Activated T-cell treated with anti-CD3 and anti-CD28 coated beads for 4 hours (primary cell): Measurements from ENCODE around the gene RASSF10.
"Not testable (repeated sequence)": the region's sequence is repeated elsewhere in the genome, so short reads cannot be mapped to it uniquely, and the experiment has no call there.

Source experiments
- DNase-seq: peaks from one replicate; pipeline ENCODE4 v3.0.0-alpha.2; 2020

The RASSF10 gene

DNA sequence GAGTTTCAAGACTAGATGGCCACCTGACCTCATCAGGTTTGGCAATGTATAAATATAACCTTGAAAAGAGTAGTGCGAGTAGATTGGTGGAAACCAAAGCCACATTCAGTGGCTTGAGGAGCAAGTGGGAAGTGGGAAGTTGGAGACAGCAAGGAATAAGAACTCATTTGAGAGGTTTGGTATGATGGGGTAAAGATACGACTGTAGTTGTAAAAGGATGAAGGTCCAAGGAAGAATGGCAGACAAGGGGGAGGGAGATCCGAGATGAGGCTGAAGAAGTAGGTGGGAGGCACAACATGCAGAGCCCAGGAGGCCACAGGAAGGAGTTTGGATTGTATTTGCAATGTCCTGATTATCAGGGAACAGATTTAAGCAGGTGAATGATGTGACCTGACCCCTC is 20.8 kb downstream of the RASSF10 start:
- no peak for DNase-seq

DNA sequence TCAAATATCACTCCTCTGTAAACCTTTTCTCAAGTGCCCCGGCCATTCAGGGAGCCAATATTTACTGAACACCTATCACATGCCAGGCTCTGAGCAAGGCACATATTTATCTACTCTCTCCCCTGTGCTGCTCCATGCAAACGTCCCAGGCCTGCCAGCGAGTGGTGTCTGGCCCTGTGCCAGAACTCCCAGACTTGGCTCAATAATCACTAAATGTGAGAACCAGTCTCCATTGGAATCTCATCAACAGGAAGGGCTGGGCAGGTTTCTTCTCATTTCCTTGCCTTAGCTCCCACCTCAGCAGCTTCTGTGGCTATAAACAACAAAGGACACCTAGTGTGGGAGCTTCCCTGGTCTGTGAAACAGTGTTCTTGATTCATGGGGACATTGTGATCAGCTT is 21.7 kb downstream of the RASSF10 start:
- DNase-seq, result no peak

DNA sequence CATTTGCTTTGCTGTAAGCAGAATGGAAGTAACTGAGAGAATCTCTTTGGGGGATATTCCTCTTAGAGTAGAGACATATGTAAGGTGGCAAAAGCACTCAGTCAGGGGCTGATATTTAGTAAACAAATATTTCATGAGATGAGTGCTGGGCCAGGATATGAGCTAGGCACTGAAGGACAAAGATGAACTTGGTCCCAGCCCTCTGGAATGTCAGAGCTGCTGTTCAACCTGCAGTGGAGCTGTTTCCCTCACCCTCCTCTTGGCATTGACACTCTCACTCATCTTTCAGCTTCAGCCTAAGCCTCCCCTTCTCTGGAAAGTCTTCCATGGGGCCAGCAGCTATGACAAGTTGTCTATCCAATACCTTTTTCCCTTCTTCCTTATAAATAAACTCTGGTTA is 22.2 kb downstream of the RASSF10 start:
- no peak for DNase-seq

DNA sequence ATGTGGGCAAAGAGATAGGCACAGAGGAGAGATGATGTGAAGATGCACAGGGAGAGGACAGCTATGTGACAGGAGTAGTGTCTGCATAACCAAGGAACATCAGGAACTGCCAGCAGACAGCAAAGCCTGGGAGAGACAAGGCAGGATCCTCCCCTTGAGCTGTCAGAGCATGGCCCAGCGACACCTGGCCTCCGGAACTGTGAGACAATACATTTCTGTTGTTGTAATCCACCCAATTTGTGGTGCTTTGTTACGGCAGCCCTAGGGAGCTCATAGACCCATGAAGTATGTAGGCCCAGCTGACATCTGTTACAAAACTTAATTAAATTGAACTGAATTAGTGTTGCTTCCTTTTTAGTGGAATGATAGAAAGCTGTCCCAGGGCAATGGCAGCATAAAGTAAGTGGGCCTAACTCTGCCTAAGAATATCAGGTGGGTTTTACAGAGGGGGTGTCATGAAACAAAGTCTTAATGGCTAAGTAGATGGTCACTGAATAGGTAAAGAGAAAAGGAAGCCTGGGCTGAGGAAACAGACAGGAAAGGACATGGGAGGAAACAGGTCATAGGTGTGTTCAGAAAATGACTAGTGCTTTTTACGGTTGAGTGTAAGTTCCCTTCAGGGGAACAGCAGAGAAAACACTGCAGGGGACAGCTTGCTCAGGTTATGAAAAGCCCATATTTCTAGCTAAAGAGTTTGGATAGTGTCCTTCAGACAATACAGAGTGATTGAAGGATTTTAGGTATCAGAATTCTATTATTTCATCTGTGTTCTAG is 24.8 kb downstream of the RASSF10 start:
- DNase-seq, result no peak

DNA sequence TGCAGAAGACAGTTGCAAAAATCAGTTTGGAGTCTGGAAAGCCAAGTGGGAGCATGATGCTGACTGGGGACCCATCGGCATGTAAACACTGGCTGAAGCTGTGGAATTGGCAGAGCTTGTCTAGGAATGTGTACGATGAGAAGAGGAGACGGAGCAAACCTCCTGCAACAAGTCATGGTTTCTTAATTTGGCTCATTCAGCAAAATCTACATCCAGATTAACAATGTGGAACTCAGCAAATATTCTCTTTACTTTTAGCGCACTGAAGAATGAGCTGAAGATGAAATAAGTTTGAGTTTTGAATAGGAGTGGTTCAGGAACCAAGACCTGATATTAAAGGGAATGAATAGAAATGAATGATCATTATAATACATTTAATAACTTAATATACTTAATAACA is 26.6 kb downstream of the RASSF10 start:
- no peak for DNase-seq

DNA sequence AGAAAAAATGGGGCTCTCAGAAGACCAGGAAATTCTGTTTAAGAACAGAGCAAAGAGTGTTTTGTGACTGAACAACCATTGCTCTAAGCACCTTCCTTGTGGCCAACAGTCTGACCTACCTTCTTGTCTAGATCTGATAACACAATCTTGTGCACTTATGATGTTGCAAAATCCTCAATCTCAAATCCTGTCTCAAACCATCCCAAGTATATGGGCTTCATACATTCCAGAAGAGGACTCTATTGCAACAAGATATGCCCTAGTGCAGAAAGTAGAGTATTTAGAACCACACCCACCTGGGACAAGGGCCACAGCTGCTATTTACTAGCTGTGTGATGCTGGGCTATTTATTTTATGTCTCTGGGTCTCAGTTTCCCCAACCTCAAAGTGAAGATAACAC is 27.1 kb downstream of the RASSF10 start:
- DNase-seq, result no peak

DNA sequence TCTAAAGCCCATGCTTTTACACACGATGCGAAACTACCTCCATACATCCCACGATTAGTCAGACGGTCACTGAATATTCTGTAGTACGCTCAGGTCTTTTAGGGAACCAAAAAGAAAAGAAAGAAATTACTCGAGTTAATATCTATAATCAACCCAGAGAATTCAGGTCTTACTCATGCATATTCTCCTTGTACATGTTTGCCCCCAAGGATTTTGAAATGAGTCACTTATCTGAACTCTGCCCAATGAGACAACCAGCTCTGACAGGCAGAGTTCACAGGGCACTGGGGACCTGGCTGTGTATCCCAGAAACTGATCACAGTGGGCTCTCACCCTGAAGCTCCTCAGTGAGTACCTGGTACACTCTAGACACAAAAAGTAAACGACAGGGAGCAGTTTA is 29.2 kb downstream of the RASSF10 start:
- DNase-seq, result no peak

DNA sequence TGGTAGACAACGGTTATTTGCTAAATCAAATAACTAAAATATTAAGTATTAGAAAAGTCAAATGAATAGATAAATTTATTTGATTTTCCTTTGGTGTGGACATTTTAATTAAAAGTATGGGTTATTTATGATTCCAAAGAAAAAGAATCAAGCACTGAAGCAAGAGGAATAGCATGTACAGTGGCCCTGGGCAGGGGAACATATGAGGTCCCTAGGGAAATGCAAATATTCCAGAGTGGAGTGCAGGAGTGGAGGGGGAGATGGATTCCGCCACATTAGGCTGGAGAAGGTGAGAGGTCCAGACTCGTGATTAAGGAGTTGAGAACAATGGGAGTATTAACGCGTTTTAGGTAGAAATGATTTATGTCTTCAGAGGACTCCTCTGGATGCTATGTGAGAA is 30.0 kb downstream of the RASSF10 start:
- DNase-seq, result no peak

DNA sequence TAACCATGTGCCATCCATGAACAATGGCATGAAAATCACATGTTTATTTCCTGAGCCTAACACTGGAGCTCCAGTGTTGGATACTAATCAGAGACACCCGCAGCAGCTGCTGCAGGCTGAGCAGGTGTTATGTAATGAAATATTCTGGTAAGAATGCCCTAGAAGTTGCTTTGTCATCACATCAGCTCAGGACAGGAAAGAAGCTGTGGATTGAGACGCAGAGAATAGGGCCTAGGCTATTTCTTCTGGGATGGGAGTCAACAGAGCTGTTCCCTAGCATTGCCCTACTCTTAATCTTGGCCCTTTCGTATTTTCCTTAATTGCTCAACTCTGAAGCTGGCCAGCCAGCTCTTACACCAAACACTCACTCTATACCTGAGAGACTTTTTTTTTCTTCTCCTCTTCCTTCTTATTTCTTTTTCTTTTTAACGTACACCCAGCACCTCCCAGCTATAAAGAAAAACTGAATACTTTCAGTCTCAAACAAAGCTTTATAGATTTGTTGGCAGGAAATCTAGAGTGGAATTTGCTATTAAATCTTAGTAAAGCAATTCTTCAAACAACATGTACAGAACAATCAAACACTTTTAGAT is 31.9 kb downstream of the RASSF10 start:
- no peak for DNase-seq

DNA sequence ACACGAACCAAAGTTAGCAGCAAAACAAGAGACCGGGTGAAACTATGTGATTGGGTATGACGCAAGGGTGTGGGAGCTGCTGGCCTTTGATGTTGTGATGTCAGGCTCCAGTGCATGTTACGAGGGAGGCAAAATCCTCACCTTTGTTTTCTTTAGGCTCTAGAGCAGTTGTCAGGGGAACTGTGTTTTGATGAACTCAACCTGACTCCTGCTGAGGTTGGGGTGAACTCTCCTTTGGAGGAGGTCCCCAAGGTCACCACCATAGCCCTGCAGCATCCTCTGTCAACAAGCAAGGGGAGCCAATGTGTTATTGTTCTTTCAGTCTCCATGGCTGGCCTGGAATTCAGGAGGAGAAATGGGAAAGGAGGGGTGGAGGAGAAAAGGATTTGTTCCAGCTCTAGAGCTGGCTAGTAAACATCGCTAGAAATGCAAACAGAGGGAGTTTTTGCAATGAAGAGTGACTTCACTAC is 33.8 kb downstream of the RASSF10 start:
- no peak for DNase-seq

DNA sequence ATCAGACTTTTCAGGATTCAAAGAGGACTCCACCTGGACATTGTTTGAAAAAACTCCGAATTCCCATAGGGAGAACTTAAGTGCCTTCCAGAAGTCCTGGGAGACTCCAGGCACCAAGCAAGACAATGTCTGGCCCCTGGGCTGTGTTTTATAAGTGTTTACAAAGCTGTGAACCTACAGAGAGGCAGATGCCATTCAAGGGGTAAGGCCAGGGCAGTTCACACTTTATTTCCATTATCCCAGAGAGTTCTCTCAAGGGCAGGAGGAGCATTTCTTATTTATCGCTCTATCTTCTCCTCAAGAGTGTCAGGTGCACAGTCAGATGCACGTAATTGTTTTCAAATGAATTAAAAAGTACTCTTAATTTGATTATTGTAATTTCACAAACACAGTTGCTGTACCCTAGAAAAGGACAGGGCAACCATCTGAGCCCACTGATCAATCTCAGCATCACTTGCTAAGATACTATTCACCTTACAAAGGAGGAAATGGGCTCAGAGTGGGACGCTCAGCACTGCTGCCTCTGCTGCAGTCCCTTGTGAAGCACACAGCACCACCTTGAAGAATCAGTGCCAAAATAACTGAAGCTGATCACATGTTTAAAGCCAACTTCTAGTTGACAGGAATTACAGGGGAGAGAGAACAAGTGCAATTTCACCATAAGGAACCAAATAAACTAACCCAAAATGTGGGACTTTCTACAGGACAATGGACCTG is 35.0 kb downstream of the RASSF10 start:
- DNase-seq, result no peak

DNA sequence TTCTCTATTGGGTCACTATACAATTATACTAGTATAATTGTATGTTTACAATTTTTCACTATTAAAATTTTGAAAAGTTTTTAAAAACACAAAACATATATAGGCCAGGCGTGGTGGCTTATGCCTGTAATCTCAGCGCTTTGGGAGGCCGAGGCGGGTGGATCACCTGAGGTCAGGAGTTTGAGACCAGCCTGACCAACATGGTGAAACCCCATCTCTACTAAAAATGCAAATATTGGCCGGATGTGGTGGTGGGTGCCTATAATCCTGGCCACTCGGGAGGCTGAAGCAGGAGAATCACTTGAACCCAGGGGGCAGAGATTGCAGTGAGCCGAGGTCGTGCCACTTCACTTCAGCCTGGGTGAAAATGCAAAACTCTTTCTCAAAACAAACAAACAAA is 36.0 kb downstream of the RASSF10 start:
- not testable (repeated sequence) for DNase-seq

DNA sequence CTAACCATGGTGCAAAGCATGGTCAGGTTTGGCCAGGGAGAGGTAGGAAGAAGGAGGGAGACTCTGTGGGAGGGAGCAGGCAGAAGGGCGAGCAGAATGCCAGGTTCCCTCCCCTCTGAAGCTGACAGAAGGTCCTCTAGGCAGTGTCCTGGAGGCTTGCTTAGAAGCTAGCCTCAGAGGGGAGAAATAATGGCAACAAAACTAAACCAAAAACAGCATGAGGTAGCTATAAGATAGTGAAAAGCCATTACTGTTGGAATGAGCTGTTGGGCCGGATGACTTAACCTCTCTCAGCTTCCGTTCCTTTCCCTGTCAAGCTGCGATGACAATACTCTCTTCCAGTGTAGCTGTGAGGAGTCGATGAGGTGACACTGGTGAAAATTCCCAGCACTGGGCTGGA is 36.6 kb downstream of the RASSF10 start:
- DNase-seq, result no peak

DNA sequence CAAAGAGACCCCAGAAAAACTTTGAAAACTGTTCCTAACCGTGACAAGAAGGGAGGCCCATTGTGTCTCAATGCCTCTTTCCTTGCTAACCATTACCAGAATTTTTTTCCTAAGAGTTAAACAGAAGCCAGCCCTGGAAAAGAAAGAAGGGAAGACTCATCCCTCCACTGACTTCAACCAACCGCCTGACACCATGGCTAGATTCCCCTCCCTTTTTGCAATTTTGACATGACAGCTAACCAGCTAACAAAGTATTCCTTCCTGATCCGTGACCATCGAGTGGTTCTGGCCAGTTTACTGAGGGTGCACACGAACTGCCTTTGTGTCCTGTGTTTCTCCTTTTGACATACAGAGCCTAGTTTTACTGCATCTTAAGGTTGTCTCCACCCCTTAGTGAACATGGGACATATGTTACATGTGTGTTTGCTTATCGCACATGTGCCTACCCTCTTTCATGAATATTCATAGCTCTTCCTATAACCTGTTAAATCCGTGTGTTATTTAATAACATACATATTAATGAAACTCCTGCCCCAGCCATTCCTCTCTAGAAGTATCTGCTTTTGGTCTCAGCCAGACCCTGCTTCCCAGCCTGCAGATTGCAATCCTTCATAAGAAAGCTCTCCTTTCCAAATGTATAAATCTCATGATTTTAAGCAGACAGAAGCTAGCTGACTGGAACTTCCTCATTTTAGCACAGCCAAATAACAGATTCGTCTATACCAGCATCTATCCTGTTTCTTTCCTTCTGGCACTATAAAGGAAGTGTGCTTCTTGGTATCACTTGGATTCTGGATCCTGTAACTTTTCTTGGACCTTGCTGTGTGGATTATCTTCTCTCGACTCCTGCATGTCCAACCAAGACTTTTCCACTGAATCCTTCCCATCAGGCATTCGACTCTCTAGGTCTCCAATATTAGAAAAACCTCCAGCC is 37.8 kb downstream of the RASSF10 start:
- no peak for DNase-seq

DNA sequence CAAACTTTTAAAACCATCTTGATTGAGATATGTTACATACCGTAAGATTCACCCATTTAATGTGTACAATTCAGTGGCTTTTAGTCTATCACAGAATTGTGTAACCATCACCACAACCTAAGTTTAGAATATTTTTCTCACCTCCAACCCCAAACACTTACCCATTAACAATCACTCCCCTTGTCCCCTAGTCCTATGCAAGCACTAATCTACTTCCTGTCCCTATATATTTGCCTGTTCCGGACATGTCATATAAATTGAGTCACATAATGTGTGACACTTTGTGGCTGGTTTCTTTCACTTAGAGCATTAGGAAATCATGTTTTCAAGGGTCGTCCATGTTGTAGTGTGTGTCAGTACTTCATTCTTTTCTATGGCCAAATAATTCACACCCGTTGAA is 38.8 kb downstream of the RASSF10 start:
- DNase-seq, result no peak

DNA sequence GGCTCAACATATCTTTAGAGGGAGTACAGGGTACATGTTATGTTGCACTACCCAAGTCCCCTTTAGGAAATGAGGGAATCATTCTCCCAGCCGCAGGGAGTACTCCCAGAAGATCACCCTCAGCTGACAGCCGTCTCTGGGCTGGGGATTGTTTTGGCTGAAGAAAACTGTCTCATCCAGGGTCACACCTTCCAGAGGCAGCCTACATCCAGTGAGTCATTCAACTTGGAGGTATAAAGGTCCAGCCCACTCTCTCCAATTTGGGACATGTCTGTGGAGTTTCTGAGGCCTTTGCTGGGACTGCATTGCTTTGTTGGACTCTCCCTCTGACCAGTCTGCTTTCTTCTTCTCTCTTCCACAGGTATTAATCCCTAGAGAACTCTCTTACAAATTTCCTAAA is 42.1 kb downstream of the RASSF10 start:
- DNase-seq, result no peak

DNA sequence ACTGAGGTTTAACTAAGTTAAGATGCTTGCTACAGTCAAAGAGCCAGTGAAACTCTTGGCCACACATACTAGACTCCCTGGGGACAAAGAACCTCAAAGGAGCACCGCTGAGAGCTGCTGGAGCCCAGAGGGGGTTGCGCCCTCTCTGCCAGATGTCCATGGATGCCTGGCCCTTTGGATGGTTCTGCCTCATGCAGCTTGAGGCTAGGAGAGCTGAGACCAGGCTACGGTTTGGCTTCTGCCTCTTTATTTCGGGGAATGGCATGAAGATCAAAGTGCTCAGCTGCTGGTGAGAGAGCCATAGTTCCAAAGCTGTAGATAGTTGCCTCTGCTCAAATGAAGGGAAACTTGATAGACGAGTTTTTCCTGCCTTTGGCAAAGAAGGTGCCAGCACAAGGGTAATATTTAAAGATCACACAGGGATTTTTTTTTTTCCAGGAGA is 43.0 kb downstream of the RASSF10 start:
- DNase-seq, result no peak

DNA sequence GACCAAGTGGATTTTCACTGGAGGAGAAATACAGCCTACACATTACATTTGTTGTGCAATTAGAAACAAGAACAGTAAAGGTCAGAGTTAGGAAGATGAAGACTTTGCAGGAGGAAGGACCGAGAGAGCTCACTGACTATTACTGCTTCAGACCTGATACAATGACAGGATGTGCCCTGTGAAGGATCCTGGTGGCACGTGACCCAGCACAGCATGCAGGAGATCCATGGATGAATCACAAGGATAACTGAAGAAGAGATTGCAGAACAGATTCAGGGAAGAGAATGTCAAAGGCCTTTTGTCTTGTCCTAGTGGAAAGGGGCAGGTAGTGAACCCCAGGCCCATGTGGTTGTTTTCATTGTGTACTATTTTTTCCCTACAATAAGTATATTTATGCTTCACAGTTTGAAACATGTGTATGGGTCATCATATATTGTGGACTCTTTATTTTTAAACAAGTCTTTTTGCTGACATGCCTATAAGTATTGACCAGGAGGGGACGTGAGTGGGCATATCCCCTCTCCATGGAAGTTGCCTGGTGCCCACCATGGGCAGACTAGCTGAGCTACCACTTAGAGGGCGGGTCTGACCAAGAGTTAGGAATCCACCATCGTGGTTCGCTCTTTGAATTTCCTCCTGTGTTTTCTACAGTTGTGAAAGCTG is 44.3 kb downstream of the RASSF10 start:
- no peak for DNase-seq

DNA sequence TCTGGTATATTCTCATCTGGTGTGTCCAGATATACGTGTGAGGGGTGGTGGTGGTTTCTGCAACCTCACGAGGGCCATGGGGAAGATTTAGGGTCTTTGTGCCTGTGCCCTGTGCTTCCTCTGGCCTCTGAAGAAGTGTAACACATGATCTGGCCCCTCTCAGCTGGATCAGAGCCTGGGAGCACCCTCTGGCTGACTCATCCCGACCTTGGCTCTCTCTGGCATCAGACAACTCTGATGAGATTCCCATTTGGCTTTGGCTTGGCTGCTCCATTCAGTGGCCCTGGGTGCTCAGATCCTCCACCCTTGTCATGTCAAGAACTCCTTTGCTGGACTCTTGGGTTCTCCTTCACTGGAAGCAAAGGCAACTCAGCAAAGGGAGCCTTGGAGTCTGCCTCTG is 45.2 kb downstream of the RASSF10 start:
- no peak for DNase-seq

DNA sequence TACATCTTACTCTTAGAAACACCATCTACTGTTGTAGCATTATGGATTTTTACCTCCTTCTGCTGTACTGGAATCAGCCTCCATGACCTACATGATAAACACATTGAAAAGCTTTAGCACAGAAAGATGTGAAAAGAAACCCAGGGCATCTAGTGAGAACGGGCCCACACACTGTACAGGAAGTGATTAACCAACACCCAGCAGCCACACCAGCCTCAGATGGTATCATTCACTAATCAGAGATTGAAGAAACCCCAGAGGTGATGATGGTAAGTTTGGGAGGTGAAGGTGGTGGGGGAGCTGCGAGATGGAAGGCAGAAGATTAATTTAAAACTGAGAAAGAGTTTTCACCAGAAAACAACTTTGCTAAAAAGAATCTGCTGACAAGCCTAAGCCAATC is 46.1 kb downstream of the RASSF10 start:
- DNase-seq, result no peak

DNA sequence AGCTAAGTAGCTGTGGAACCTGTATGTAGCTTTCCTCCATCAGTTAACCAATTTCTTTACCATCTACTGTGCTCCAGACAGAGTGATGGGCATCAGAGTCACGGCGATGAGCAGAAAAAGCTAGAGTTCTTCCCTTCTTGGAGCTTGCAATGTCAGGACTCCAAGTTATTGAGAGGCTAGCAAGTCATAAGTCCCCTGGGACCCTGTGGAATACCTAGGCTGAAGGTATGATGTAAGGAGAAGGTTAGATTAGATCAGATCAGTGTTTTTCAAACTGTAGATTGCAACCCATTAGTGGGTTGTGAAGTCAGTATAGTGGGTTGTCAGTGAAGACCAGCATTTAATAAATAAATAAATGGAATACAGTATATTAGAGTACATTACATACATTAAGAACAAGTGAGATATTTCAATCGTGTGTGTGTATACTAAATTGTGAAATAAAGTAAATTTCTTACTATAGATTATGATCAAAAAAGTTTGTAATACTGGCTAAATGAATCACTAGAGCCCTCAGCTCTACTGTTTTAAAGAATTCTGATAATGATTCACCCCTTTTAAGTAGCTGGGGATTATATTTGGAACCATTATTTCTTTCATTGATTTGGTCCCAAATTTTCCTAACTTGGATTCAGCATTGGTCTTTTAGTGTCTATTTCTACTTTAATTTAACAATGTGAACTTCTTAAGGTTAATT is 52.3 kb downstream of the RASSF10 start:
- DNase-seq, result no peak
